H9 (cell line): ENCODE measurements around the gene IMPA2. TPM values are rescaled to one million over a fixed set of nuclear protein-coding genes. Genes with fewer than 3 reads are reported as not detected.
"Not testable (repeated sequence)": the region's sequence is repeated elsewhere in the genome, so short reads cannot be mapped to it uniquely, and the experiment has no call there.

Experiments
- DNase-seq: peaks from one replicate; pipeline ENCODE4 v3.0.0-alpha.2; 2017
- H2AFZ ChIP-seq: one replicate; pipeline ENCODE4 v1.6.1; 2013; ENCODE audit warnings: mild to moderate bottlenecking, low read length, control low read depth, moderate library complexity
- H2AK5ac ChIP-seq: 2 replicates; pipeline ENCODE4 v1.6.1; 2013; ENCODE audit warnings: low read length, control low read depth, mixed read lengths; ENCODE audit not compliant: insufficient read length
- H2BK120ac ChIP-seq: one replicate; pipeline ENCODE4 v1.6.1; 2013; ENCODE audit warnings: low read depth, mild to moderate bottlenecking, low read length, control low read depth, inconsistent platforms; ENCODE audit not compliant: poor library complexity, severe bottlenecking
- H2BK12ac ChIP-seq: 2 replicates; pipeline ENCODE4 v1.6.1; 2013; ENCODE audit warnings: low read length, control low read depth, mixed read lengths, low read depth; ENCODE audit not compliant: insufficient read length
- H2BK15ac ChIP-seq: 2 replicates; pipeline ENCODE4 v1.6.1; 2013; ENCODE audit warnings: low read depth, low read length, control low read depth
- H2BK20ac ChIP-seq: one replicate; pipeline ENCODE4 v1.6.1; 2013; ENCODE audit warnings: low read depth, mild to moderate bottlenecking, low read length, control low read depth, inconsistent platforms; ENCODE audit not compliant: poor library complexity, severe bottlenecking
- H2BK5ac ChIP-seq: 2 replicates; pipeline ENCODE4 v1.6.1; 2013; ENCODE audit warnings: low read length, control low read depth, mixed read lengths; ENCODE audit not compliant: insufficient read length
- H3K14ac ChIP-seq: 2 replicates; pipeline ENCODE4 v1.6.1; 2013; ENCODE audit warnings: low read length, control low read depth; ENCODE audit not compliant: insufficient read depth
- H3K18ac ChIP-seq: 2 replicates; pipeline ENCODE4 v1.6.1; 2013; ENCODE audit warnings: low read depth, mild to moderate bottlenecking, mixed read lengths, low read length, control low read depth; ENCODE audit not compliant: insufficient read length
- H3K23ac ChIP-seq: 2 replicates; pipeline ENCODE4 v1.6.1; 2013; ENCODE audit warnings: low read length, control low read depth, mixed read lengths, low read depth; ENCODE audit not compliant: insufficient read length
- H3K23me2 ChIP-seq: 2 replicates; pipeline ENCODE4 v1.6.1; 2013; ENCODE audit warnings: low read depth, mild to moderate bottlenecking, mixed read lengths, low read length, control low read depth; ENCODE audit not compliant: insufficient read length, poor library complexity, severe bottlenecking
- H3K27ac ChIP-seq: 2 replicates; pipeline ENCODE4 v1.5.1; 2013; ENCODE audit warnings: low read length, control low read depth, mixed read lengths, low read depth; ENCODE audit not compliant: insufficient read length
- H3K27me3 ChIP-seq: 2 replicates; pipeline ENCODE4 v1.6.1; 2013; ENCODE audit warnings: low read length, control low read depth, inconsistent platforms; ENCODE audit not compliant: insufficient read depth
- H3K4ac ChIP-seq: 2 replicates; pipeline ENCODE4 v1.6.1; 2013; ENCODE audit warnings: low read depth, mild to moderate bottlenecking, control low read depth, inconsistent platforms, low read length, moderate library complexity
- H3K4me1 ChIP-seq: 2 replicates; pipeline ENCODE4 v1.6.1; 2013; ENCODE audit warnings: low read length, control low read depth, inconsistent platforms; ENCODE audit not compliant: insufficient read depth
- H3K4me2 ChIP-seq: 2 replicates; pipeline ENCODE4 v1.6.1; 2013; ENCODE audit warnings: low read length, control low read depth, mixed read lengths; ENCODE audit not compliant: insufficient read length, insufficient read depth
- H3K56ac ChIP-seq: 2 replicates; pipeline ENCODE4 v1.6.1; 2013; ENCODE audit warnings: low read depth, mild to moderate bottlenecking, mixed read lengths, low read length, control low read depth; ENCODE audit not compliant: insufficient read length
- H3K79me1 ChIP-seq: 2 replicates; pipeline ENCODE4 v1.6.1; 2013; ENCODE audit warnings: low read depth, mild to moderate bottlenecking, moderate library complexity, low read length, control low read depth, inconsistent platforms; ENCODE audit not compliant: insufficient read depth, poor library complexity, severe bottlenecking
- H3K79me2 ChIP-seq: 2 replicates; pipeline ENCODE4 v1.6.1; 2013; ENCODE audit warnings: low read length, control low read depth, inconsistent platforms; ENCODE audit not compliant: insufficient read depth
- H3K9ac ChIP-seq: 2 replicates; pipeline ENCODE4 v1.6.1; 2013; ENCODE audit warnings: low read length, control low read depth, mixed read lengths; ENCODE audit not compliant: insufficient read length; ENCODE audit errors: extremely low read depth
- H3K9me3 ChIP-seq: one replicate; pipeline ENCODE4 v1.6.1; 2013; ENCODE audit warnings: low read depth, low read length, inconsistent platforms; ENCODE audit not compliant: control insufficient read depth
- H3T11ph ChIP-seq: one replicate; pipeline ENCODE4 v1.6.1; 2013; ENCODE audit warnings: mild to moderate bottlenecking, low read length, control low read depth, inconsistent platforms
- H4K20me1 ChIP-seq: one replicate; pipeline ENCODE4 v1.6.1; 2013; ENCODE audit not compliant: control insufficient read depth, insufficient read length, insufficient read depth
- H4K5ac ChIP-seq: 2 replicates; pipeline ENCODE4 v1.6.1; 2013; ENCODE audit warnings: low read depth, mild to moderate bottlenecking, mixed read lengths, low read length, control low read depth; ENCODE audit not compliant: insufficient read length
- H4K8ac ChIP-seq: replicated peaks from 2 replicates; pipeline ENCODE4 v1.6.1; 2013; ENCODE audit warnings: low read length, control low read depth, mixed read lengths, low read depth; ENCODE audit not compliant: insufficient read length
- H4K91ac ChIP-seq: 2 replicates; pipeline ENCODE4 v1.6.1; 2013; ENCODE audit warnings: low read depth, mild to moderate bottlenecking, moderate library complexity, mixed read lengths, low read length, control low read depth; ENCODE audit not compliant: insufficient read length
- H3K27ac Mint-ChIP-seq, 3 experiments: 2 replicates in 2 of 3; 3 replicates in 1 of 3; pipeline ENCODE4 v1.8.0; 2020 to 2021; ENCODE audit warnings: mixed read lengths in 3 of 3, mild to moderate bottlenecking in 1 of 3, moderate library complexity in 1 of 3
- H3K27me3 Mint-ChIP-seq: 2 replicates; pipeline ENCODE4 v1.8.0; 2021; ENCODE audit warnings: low read depth, mild to moderate bottlenecking, moderate library complexity, mixed read lengths
- H3K36me3 Mint-ChIP-seq, 3 experiments: 2 replicates in 2 of 3; 3 replicates in 1 of 3; pipeline ENCODE4 v1.8.0; 2020 to 2021; ENCODE audit warnings: low read depth in 3 of 3, mixed read lengths in 3 of 3; ENCODE audit not compliant: insufficient read depth in 1 of 3
- H3K4me1 Mint-ChIP-seq, 2 experiments: 2 replicates each; pipeline ENCODE4 v1.8.0; 2020; ENCODE audit warnings: mixed read lengths in 2 of 2
- H3K4me3 Mint-ChIP-seq, 2 experiments: 2 replicates in 1 of 2; 3 replicates in 1 of 2; pipeline ENCODE4 v1.8.0; 2020 to 2021; ENCODE audit warnings: mild to moderate bottlenecking in 2 of 2, mixed read lengths in 2 of 2, moderate library complexity in 1 of 2
- H3K9me3 Mint-ChIP-seq, 2 experiments: 2 replicates in 1 of 2; 3 replicates in 1 of 2; pipeline ENCODE4 v1.8.0; 2020; ENCODE audit warnings: mild to moderate bottlenecking in 2 of 2, mixed read lengths in 2 of 2, moderate library complexity in 1 of 2
- WGBS: extraction: QIAGEN DNeasy Blood & Tissue Kit; methylation state at CpG from one replicate; pipeline ENCODE4 v1.1.7; 2013; ENCODE audit warnings: missing lambda C conversion rate, low lambda C conversion rate, mixed read lengths; ENCODE audit not compliant: insufficient read length; ENCODE audit errors: extremely low coverage; 5-methylcytosine and 5-hydroxymethylcytosine counted together
- total RNA-seq: library from RNA; stranded (reverse); gene quantifications from 2 replicates; pipeline ENCODE4 v1.2.1, GENCODE V29; 2021
- TF ChIP-seq, protein P1 (sequence below): fragments of 200-600 bp; sonication (generic); conservative IDR thresholded peaks from 3 replicates; pipeline ENCODE4 v1.8.0; 2021; ENCODE audit warnings: antibody characterized with exemption, mild to moderate bottlenecking

Gene IMPA2
- total RNA-seq, 1 experiment from 2014 or later: 73.8 TPM

DNA sequence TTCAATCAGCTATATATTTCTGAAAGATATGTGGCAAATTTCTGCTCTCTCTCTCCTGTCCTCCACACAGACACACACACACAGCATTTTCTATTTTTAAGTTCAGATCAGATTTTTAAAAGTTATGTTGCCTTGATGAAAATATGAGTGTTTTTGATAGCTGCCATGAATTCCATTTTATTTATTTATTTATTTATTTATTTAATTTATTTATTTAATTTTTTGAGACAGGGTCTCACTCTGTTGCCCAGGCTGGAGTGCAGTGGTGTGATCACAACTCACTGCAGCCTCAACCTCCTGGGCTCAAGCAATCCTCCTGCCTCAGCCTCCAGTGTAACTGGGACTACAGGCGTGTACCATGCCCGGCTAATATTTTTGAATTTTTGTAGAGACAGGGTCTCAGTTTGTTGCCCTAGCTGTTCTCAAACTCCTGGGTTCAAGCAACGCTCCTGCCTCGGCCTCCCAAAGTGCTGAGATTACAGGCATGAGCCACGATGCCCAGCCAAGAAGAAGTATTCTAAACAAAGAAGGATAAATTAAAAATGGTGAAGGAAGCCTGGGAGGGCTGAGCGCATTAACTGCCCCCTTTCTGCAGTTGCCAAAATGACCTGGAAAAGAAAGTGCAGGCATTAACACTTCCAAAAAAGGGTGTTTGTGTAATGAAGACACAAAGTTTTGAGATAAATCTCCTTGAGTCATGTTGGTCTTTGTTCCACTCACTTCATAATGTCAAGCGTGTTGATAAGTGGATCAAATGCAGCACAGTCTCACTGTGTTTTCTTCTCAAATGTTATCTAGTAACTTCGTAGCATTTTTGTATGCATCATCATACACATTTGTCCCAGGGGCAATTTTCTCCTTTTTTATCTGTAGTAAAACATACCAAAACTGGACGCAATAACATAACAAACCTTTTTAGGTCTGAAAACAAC is 11.1 kb upstream of the IMPA2 start:
- Histone ChIP-seq H3K27ac (no peak overlapping the region), H3K18ac (no peak overlapping the region), H4K20me1 (no peaks in the 10 kb centered on the region), H3K4me2 (no peak overlapping the region), H2BK20ac (no peak overlapping the region), H3K14ac (no peak overlapping the region), H4K8ac (no peak overlapping the region), H2BK5ac (no peak overlapping the region), H4K91ac (no peak overlapping the region), H3K79me1 (no peaks in the 10 kb centered on the region), H3T11ph (no peak overlapping the region), H2BK120ac (no peak overlapping the region), H2AK5ac (no peak overlapping the region), H4K5ac (no peak overlapping the region), H3K9me3 (no peaks in the 10 kb centered on the region), H3K27me3 (no peaks in the 10 kb centered on the region), H3K79me2 (no peaks in the 10 kb centered on the region), H2AFZ (no peak overlapping the region), H3K9ac (no peak overlapping the region), H3K23me2 (no peaks in the 10 kb centered on the region), H2BK15ac (no peak overlapping the region), H3K56ac (no peak overlapping the region), H3K23ac (no peak overlapping the region), H2BK12ac (no peak overlapping the region), H3K4me1 (no peaks in the 10 kb centered on the region), H3K4ac (no peak overlapping the region)
- Mint-ChIP-seq H3K4me3 (no peak overlapping the region), H3K9me3 (no peaks in the 10 kb centered on the region), H3K27ac (no peak overlapping the region), H3K27me3 (peaks cover 4% of the 10 kb centered on the region; the same call in 1 of the 2 replicates), H3K4me1 (no peaks in the 10 kb centered on the region), H3K36me3 (no peaks in the 10 kb centered on the region)
- TF ChIP-seq, protein P1, sequence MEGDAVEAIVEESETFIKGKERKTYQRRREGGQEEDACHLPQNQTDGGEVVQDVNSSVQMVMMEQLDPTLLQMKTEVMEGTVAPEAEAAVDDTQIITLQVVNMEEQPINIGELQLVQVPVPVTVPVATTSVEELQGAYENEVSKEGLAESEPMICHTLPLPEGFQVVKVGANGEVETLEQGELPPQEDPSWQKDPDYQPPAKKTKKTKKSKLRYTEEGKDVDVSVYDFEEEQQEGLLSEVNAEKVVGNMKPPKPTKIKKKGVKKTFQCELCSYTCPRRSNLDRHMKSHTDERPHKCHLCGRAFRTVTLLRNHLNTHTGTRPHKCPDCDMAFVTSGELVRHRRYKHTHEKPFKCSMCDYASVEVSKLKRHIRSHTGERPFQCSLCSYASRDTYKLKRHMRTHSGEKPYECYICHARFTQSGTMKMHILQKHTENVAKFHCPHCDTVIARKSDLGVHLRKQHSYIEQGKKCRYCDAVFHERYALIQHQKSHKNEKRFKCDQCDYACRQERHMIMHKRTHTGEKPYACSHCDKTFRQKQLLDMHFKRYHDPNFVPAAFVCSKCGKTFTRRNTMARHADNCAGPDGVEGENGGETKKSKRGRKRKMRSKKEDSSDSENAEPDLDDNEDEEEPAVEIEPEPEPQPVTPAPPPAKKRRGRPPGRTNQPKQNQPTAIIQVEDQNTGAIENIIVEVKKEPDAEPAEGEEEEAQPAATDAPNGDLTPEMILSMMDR: no peak
- DNase-seq: no peak
- WGBS: no CpG with 5 or more reads among the region's 9 CpGs

DNA sequence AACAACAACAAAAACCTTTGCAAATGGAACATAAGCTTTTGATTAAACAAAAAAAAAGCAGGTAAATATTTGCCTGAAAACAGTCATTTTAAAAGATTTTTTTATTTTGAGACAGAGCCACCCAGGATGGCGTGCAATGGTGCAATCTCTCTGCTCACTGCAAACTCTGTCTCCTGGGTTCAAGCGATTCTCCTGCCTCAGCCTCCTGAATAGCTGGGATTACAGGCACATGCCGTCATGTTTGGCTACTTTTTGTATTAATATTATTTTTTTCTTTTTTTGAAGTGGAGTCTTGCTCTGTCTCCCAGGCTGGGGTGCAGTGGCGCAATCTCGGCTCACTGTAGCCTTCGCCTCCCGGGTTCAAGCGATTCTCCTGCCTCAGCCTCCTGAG is 10.5 kb upstream of the IMPA2 start:
- not testable (repeated sequence) for H3K9me3 Mint-ChIP-seq, H4K20me1 ChIP-seq, H3K27me3 ChIP-seq, H2BK15ac ChIP-seq, H3K14ac ChIP-seq, H3K36me3 Mint-ChIP-seq, H3T11ph ChIP-seq, H2BK5ac ChIP-seq, H3K18ac ChIP-seq, H2AFZ ChIP-seq, H3K4me3 Mint-ChIP-seq, H3K4me1 ChIP-seq, H3K27ac ChIP-seq, H3K27ac Mint-ChIP-seq, H2BK120ac ChIP-seq, H3K23ac ChIP-seq, H3K4me2 ChIP-seq, H4K91ac ChIP-seq, H3K4ac ChIP-seq, H4K5ac ChIP-seq, H2BK12ac ChIP-seq, H3K79me2 ChIP-seq, H3K9me3 ChIP-seq, H3K56ac ChIP-seq, H4K8ac ChIP-seq, H3K4me1 Mint-ChIP-seq, H3K79me1 ChIP-seq, H3K23me2 ChIP-seq, H3K27me3 Mint-ChIP-seq, H2BK20ac ChIP-seq, DNase-seq, H2AK5ac ChIP-seq, H3K9ac ChIP-seq
- WGBS: no CpG with 5 or more reads among the region's 8 CpGs
